HepG2 (cell line): ENCODE results near the gene TAS1R3. TPM values are rescaled to one million over a fixed set of nuclear protein-coding genes. Genes with fewer than 3 reads are reported as not detected.
A peak's percentile ranks its signal among the peaks of the same experiment; 100 is the strongest.

ENCODE experiments used
- AGO2 ChIP-seq: fragments of 200-400 bp; formaldehyde crosslinking; optimal IDR thresholded peaks from 2 replicates; pipeline ENCODE3; 2017; ENCODE audit warnings: mild to moderate bottlenecking, low read depth, low read length, moderate library complexity
- DBP ChIP-seq: sonication (generic); formaldehyde crosslinking; IDR thresholded peaks from 2 replicates; pipeline ENCODE4 v1.4.0; 2020; ENCODE audit warnings: missing genetic modification reagents; ENCODE audit errors: not compliant biosample characterization
- ETV6 ChIP-seq: sonication (generic); formaldehyde crosslinking; conservative IDR thresholded peaks from 2 replicates; pipeline ENCODE4 v1.4.0; 2020; ENCODE audit warnings: missing genetic modification reagents
- FLYWCH1 ChIP-seq: sonication (generic); formaldehyde crosslinking; IDR thresholded peaks from 2 replicates; pipeline ENCODE4 v1.8.1; 2023; ENCODE audit warnings: mild to moderate bottlenecking, missing genetic modification reagents
- NONO ChIP-seq, 2 experiments: fragments of 450-650 bp in 1 of 2; sonication (generic) in 1 of 2; formaldehyde crosslinking in 1 of 2; IDR thresholded peaks in 1 of 2; conservative IDR thresholded peaks in 1 of 2; 2 replicates each; pipeline versions ENCODE4 v1.6.1 to v1.8.0; 2017 to 2022; ENCODE audit warnings: mild to moderate bottlenecking in 1 of 2, missing genetic modification reagents in 1 of 2, moderate library complexity in 1 of 2
- RBAK ChIP-seq: sonication (generic); formaldehyde crosslinking; IDR thresholded peaks from 2 replicates; pipeline ENCODE4 v1.5.1; 2020; ENCODE audit warnings: mild to moderate bottlenecking, missing genetic modification reagents
- RNF2 ChIP-seq: fragments of 450-650 bp; conservative IDR thresholded peaks from 2 replicates; pipeline ENCODE4 v1.6.1; 2016; ENCODE audit warnings: low read depth
- SATB2 ChIP-seq: sonication (generic); formaldehyde crosslinking; IDR thresholded peaks from 2 replicates; pipeline ENCODE4 v1.5.0; 2020; ENCODE audit warnings: missing genetic modification reagents
- SNAPC4 ChIP-seq: sonication (generic); formaldehyde crosslinking; IDR thresholded peaks from 2 replicates; pipeline ENCODE4 v1.4.0; 2020; ENCODE audit warnings: mild to moderate bottlenecking, missing genetic modification reagents
- SNAPC5 ChIP-seq: sonication (generic); formaldehyde crosslinking; IDR thresholded peaks from 2 replicates; pipeline ENCODE4 v1.8.1; 2023; ENCODE audit warnings: mild to moderate bottlenecking, missing genetic modification reagents, borderline replicate concordance
- ZHX2 ChIP-seq, 2 experiments: sonication (generic) in 1 of 2; formaldehyde crosslinking in 1 of 2; IDR thresholded peaks; 2 replicates each; pipeline versions ENCODE4 v1.6.1 to v1.9.0; 2014 to 2022; ENCODE audit warnings: antibody characterized with exemption in 1 of 2, borderline replicate concordance in 1 of 2, inconsistent platforms in 1 of 2, low read depth in 1 of 2, missing genetic modification reagents in 1 of 2
- ZKSCAN1 ChIP-seq: fragments of 150-350 bp; IDR thresholded peaks from 2 replicates; pipeline ENCODE4 v1.6.1; 2014; ENCODE audit warnings: low read length
- ZNF205 ChIP-seq: IDR thresholded peaks from 2 replicates; pipeline ENCODE4 v1.6.1; 2018; ENCODE audit warnings: missing biosample characterization, missing genetic modification reagents
- ZNF720 ChIP-seq: sonication (generic); formaldehyde crosslinking; IDR thresholded peaks from 2 replicates; pipeline ENCODE4 v1.4.0; 2020; ENCODE audit warnings: missing genetic modification reagents
- ZNF749 ChIP-seq: sonication (generic); formaldehyde crosslinking; IDR thresholded peaks from 2 replicates; pipeline ENCODE4 v1.8.0; 2022; ENCODE audit warnings: mild to moderate bottlenecking, missing genetic modification reagents, moderate library complexity, borderline replicate concordance
- ZNF850 ChIP-seq: sonication (generic); formaldehyde crosslinking; conservative IDR thresholded peaks from 2 replicates; pipeline ENCODE4 v1.9.0; 2021; ENCODE audit warnings: mild to moderate bottlenecking, missing genetic modification reagents
- polyA plus RNA-seq, 8 experiments: library from polyadenylated mRNA; depleted of rRNA in 3 of 8; stranded (reverse) in 7 of 8; unstranded in 1 of 8; fragments of >200 nt; fragmentation: Illumina TruSeq in 4 of 8; extraction: Trizol in 4 of 8; gene quantifications; 2 replicates each; pipeline versions ENCODE4 v1.2.1 to v1.2.3, GENCODE V29; 2011 to 2016; ENCODE audit warnings: low read depth in 4 of 8, missing spikeins in 1 of 8, mixed read lengths in 1 of 8; ENCODE audit not compliant: insufficient read depth in 1 of 8
- total RNA-seq, 5 experiments: library from RNA; depleted of rRNA; stranded (reverse); fragments of >200 nt; fragmentation: Illumina TruSeq; extraction: Trizol; gene quantifications; 2 replicates each; pipeline ENCODE4 v1.2.3, GENCODE V29; 2016; ENCODE audit warnings: low read depth in 1 of 5

The TAS1R3 gene
- total and polyA plus RNA-seq, 2 of the 13 experiments (the other 11 are each of a cell fraction or from before 2014, with no cell fraction given): 0.13 to 0.15 TPM

- TF ChIP-seq SNAPC4 (CRISPR knock-in tag) (no peak), RNF2 (no peak), ZNF850 (CRISPR knock-in tag) (0 out of 2 replicates have a peak, but pooled peaks have one; percentile 6), ZNF205 (CRISPR knock-in tag) (no peak), ZNF720 (no peak), ETV6 (CRISPR knock-in tag) (no peak), ZHX2 (IDR thresholded peaks at IDR 0.05; ENCODE audit: low read depth) (no peak), ZHX2 (CRISPR knock-in tag; IDR thresholded peaks at IDR 0.05; ENCODE audit: borderline replicate concordance) (no peak), RBAK (CRISPR knock-in tag) (no peak), FLYWCH1 (CRISPR knock-in tag) (no peak), AGO2 (peak; percentile 79), ZNF749 (CRISPR knock-in tag) (no peak), SNAPC5 (no peak), ZKSCAN1 (no peak), SATB2 (CRISPR knock-in tag) (no peak), NONO (IDR thresholded peaks at IDR 0.05) (no peak), NONO (CRISPR knock-in tag; conservative IDR thresholded peaks at IDR 0.05) (peak; percentile 36; the same call in 1 of the 2 replicates), DBP (CRISPR knock-in tag) (no peak)
These were observed 21.6 kb upstream of the TAS1R3 start (continued) for GRCh38 chr1:1309251-1310108.
